D721Med (cell line): ENCODE data around the gene ACAD9.

Source experiments
- DNase-seq: peaks from one replicate; pipeline ENCODE4 v3.0.0; 2011; ENCODE audit warnings: low spot score; ENCODE audit not compliant: insufficient read length
- FAIRE-seq: peaks from 2 replicates; lab custom pipeline; 2011; peaks lifted over from hg19 to GRCh38; lab: Jason Lieb, UNC
- TF ChIP-seq, protein P1 (sequence below): IDR thresholded peaks from 2 replicates; pipeline ENCODE4 v1.5.1; 2012; ENCODE audit warnings: mild to moderate bottlenecking, control low read depth; ENCODE audit not compliant: insufficient read depth; ENCODE audit errors: missing control alignments

Gene ACAD9

GRCh38 chr3:128881576-128881975 is 2.2 kb downstream of the ACAD9 start:
- no peak for DNase-seq
- FAIRE-seq, result no peak
- TF ChIP-seq, protein P1, sequence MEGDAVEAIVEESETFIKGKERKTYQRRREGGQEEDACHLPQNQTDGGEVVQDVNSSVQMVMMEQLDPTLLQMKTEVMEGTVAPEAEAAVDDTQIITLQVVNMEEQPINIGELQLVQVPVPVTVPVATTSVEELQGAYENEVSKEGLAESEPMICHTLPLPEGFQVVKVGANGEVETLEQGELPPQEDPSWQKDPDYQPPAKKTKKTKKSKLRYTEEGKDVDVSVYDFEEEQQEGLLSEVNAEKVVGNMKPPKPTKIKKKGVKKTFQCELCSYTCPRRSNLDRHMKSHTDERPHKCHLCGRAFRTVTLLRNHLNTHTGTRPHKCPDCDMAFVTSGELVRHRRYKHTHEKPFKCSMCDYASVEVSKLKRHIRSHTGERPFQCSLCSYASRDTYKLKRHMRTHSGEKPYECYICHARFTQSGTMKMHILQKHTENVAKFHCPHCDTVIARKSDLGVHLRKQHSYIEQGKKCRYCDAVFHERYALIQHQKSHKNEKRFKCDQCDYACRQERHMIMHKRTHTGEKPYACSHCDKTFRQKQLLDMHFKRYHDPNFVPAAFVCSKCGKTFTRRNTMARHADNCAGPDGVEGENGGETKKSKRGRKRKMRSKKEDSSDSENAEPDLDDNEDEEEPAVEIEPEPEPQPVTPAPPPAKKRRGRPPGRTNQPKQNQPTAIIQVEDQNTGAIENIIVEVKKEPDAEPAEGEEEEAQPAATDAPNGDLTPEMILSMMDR, result no peak

DNA sequence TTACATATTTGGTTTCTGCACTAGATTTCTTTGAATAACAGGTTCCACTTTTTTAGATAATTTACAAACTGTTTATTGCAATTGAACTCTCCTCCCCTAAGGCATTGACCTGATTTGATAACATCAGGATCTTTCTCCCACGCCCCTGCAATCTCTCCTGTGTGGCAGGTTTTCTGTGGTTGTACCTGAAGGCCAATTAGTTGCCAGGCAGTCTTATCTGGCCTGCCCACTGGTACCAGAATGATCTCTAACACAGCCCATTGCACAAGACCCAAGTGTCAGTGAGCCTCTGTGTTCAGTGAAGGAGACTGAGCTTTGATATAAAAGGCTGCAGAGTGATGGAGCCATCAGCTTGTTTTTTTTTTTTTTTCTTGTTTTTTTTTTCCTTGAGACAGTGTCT is 3.3 kb downstream of the ACAD9 start:
- DNase-seq, result no peak
- TF ChIP-seq, protein P1, result no peak
- no peak for FAIRE-seq

GRCh38 chr3:128884992-128885391 is 5.6 kb downstream of the ACAD9 start:
- FAIRE-seq (no peak), DNase-seq (no peak)
- TF ChIP-seq, protein P1, result no peak

DNA sequence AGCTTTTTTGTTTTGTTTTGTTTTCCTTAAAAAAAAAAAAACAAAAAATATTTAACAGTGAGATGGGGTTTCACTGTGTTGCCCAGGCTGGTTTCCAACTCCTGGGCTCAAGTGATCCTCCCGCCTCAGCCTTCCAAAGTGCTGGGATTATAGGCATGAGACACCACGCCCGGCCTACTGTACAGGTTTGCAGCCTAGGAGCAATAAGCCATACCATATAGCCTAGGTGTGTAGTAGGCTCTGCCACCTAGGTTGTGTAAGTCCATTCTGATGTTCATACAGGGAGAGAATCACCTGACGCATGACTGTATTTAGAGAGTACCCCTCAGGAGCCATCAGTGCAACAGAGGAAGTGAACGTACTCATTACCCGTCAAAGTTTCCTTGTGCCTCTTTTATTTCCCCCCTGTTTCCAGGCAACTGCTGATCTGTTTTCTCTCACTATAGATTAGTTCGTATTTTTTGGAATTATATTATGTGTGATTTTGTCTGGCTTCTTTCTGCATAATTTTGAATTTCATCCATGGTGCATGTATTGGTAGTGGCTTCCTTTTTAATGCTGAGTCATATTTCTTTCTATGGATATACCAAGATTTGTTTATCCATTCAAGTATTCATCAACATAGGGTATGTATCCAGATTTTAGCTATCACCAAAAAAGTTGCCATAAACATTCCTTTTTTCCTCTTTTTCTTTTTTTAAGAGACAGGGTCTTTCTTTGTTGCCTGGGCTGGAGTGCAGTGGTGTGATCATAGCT is 9.9 kb downstream of the ACAD9 start:
- TF ChIP-seq, protein P1, result no peak
- DNase-seq (no peak), FAIRE-seq (no peak)

GRCh38 chr3:128895843-128896697 is 16.6 kb downstream of the ACAD9 start:
- TF ChIP-seq, protein P1, result no peak
- no peak for DNase-seq
- no peak for FAIRE-seq

- TF ChIP-seq, protein P1, result no peak
- FAIRE-seq, result no peak
- no peak for DNase-seq
Observed at GRCh38 chr3:128902426-128902825, 23.0 kb downstream of the ACAD9 start.
